ENCODE data around the gene ELFN2. TPM values are rescaled to one million over a fixed set of nuclear protein-coding genes. Genes with fewer than 3 reads are reported as not detected.
A peak's percentile ranks its signal among the peaks of the same experiment; 100 is the strongest.

Gene ELFN2
- total and polyA plus RNA-seq, 4 donors = 5.1 to 60.2 (median 34.6) TPM

- H3K4me3 ChIP-seq (ENCODE audit: low read depth, low read length) = no peak overlapping the region
- DNase-seq (ENCODE audit: low read depth in 4 of 6, low spot score in 6 of 6) = no peak
- WGBS (ENCODE audit: insufficient coverage) = 90% methylated on average over 4 of the region's 7 CpGs
- no peaks in the 10 kb centered on the region for H3K36me3 ChIP-seq (ENCODE audit: control insufficient read depth, insufficient read depth, low read length)
- H3K27ac ChIP-seq (ENCODE audit: low read depth, low read length) = no peak overlapping the region
- H3K4me1 ChIP-seq (ENCODE audit: control insufficient read depth, insufficient read depth, low read length) = peaks cover 30% of the 10 kb centered on the region
- no peaks in the 10 kb centered on the region for H3K27me3 ChIP-seq (ENCODE audit: control insufficient read depth, insufficient read depth, low read length)
- H3K9me3 ChIP-seq (ENCODE audit: control insufficient read depth, insufficient read depth, low read length) = no peaks in the 10 kb centered on the region
Measured at GRCh38 chr22:37443977-37444376, 16.7 kb upstream of the ELFN2 start.

DNA sequence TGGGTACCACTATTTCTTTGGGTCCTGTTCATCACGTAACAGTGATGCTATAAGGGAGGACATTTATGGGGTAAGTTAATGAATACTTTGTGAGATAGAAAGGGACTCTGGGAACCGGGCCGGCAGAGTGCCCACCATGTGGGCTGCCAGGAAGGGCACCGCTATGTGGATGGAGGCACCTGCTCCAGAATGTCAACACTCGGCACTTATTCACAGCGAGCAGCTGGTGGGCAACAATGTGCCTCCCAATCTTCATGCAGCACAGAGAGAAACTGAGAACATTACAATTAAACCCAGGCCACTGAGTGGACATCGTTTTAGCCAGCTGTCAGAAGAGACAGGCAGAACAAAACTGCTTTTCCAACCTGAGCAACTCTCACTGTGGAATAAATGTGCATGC lies 15.8 kb upstream of the ELFN2 start:
- H3K9me3 ChIP-seq (ENCODE audit: control insufficient read depth, insufficient read depth, low read length) = no peaks in the 10 kb centered on the region
- peak in 2 of 6 donors; percentile 60 to 63 for DNase-seq (ENCODE audit: low read depth in 4 of 6, low spot score in 6 of 6)
- peaks cover 21% of the 10 kb centered on the region for H3K4me1 ChIP-seq (ENCODE audit: control insufficient read depth, insufficient read depth, low read length)
- no peaks in the 10 kb centered on the region for H3K36me3 ChIP-seq (ENCODE audit: control insufficient read depth, insufficient read depth, low read length)
- peak overlapping the region; percentile 26 for H3K27ac ChIP-seq (ENCODE audit: low read depth, low read length)
- H3K27me3 ChIP-seq (ENCODE audit: control insufficient read depth, insufficient read depth, low read length) = no peaks in the 10 kb centered on the region
- H3K4me3 ChIP-seq (ENCODE audit: low read depth, low read length) = no peak overlapping the region
- 40% methylated on average over 6 of the region's 7 CpGs for WGBS (ENCODE audit: insufficient coverage)

DNA sequence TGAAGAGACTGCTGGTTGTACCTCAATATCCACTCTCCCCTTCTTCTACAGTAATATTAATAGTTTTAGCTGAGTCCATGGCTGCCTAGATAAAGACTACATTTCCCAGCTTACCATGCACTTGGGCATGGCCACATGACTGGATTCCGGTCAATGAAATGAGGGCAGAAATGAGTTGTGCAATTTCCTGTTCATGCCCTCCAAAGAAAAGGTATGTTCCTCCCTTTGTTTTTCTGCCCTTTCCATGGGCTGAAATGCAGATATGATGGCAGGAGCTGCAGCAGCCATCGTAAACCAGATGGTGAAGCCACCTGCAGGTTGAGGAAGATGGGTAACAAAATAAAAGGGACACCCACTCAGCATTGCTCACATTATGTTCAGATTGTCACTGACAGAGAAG lies 15.3 kb upstream of the ELFN2 start:
- 75% methylated on average over 2 of the region's 2 CpGs for WGBS (ENCODE audit: insufficient coverage)
- Histone ChIP-seq H3K27me3 (ENCODE audit: control insufficient read depth, insufficient read depth, low read length) (no peaks in the 10 kb centered on the region), H3K36me3 (ENCODE audit: control insufficient read depth, insufficient read depth, low read length) (no peaks in the 10 kb centered on the region), H3K27ac (ENCODE audit: low read depth, low read length) (peak overlapping the region; percentile 26), H3K9me3 (ENCODE audit: control insufficient read depth, insufficient read depth, low read length) (no peaks in the 10 kb centered on the region), H3K4me1 (ENCODE audit: control insufficient read depth, insufficient read depth, low read length) (peaks cover 16% of the 10 kb centered on the region), H3K4me3 (ENCODE audit: low read depth, low read length) (no peak overlapping the region)
- peak in 1 of 6 donors; percentile 69 for DNase-seq (ENCODE audit: low read depth in 4 of 6, low spot score in 6 of 6)

- H3K4me1 ChIP-seq (ENCODE audit: control insufficient read depth, insufficient read depth, low read length) = peaks cover 12% of the 10 kb centered on the region
- H3K9me3 ChIP-seq (ENCODE audit: control insufficient read depth, insufficient read depth, low read length) = no peaks in the 10 kb centered on the region
- no peaks in the 10 kb centered on the region for H3K36me3 ChIP-seq (ENCODE audit: control insufficient read depth, insufficient read depth, low read length)
- no peaks in the 10 kb centered on the region for H3K27me3 ChIP-seq (ENCODE audit: control insufficient read depth, insufficient read depth, low read length)
- WGBS (ENCODE audit: insufficient coverage) = 22% methylated on average over 8 of the region's 8 CpGs
- no peak for DNase-seq (ENCODE audit: low read depth in 4 of 6, low spot score in 6 of 6)
- no peak overlapping the region for H3K27ac ChIP-seq (ENCODE audit: low read depth, low read length)
- no peak overlapping the region for H3K4me3 ChIP-seq (ENCODE audit: low read depth, low read length)
Measured at GRCh38 chr22:37442135-37442534, 14.9 kb upstream of the ELFN2 start.

DNA sequence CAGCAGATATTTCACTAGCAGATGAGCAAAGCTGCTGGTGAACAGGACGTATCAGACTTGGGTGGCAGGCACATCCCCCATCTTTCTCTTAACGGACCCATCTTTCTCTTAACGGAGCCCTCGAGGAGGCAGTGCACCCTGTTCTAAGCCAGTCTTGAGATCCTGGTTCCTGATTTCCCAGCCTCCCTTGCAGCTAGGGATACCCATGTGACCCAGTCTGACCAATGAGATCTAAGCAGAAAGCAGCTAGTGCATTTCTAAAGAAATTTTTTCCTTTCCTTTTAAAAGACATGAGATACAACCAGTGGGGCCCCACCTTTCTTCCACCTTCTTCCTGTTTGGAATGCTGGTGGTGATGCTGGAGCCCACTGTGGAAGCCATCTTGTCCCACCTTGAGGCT lies 13.6 kb upstream of the ELFN2 start:
- Histone ChIP-seq H3K9me3 (ENCODE audit: control insufficient read depth, insufficient read depth, low read length) (no peaks in the 10 kb centered on the region), H3K4me1 (ENCODE audit: control insufficient read depth, insufficient read depth, low read length) (peaks cover 10% of the 10 kb centered on the region), H3K27ac (ENCODE audit: low read depth, low read length) (no peak overlapping the region), H3K27me3 (ENCODE audit: control insufficient read depth, insufficient read depth, low read length) (no peaks in the 10 kb centered on the region), H3K4me3 (ENCODE audit: low read depth, low read length) (no peak overlapping the region), H3K36me3 (ENCODE audit: control insufficient read depth, insufficient read depth, low read length) (no peaks in the 10 kb centered on the region)
- DNase-seq (ENCODE audit: low read depth in 4 of 6, low spot score in 6 of 6) = no peak
- WGBS (ENCODE audit: insufficient coverage) = 84% methylated on average over 4 of the region's 4 CpGs

DNA sequence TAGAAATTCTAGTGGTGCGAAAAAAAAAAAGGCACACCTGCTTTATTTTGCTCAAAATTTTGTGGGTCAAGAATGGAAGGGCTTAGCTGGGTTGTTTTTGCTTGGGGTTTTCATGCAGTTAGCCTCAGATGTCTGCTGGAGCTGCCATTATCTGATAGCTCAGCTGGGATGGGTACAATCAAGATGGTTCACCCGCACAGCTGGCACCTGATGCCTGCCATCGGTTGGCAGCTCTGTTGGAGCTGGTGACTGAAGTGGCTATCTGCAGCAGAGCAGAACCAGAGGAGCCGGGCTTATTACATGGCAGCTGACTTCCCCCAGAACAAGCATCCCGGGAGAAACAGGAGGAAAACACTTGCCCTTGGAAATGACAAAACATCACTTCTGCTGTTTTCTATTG lies 12.1 kb upstream of the ELFN2 start:
- Histone ChIP-seq H3K4me1 (ENCODE audit: control insufficient read depth, insufficient read depth, low read length) (peaks cover 10% of the 10 kb centered on the region), H3K4me3 (ENCODE audit: low read depth, low read length) (no peak overlapping the region), H3K9me3 (ENCODE audit: control insufficient read depth, insufficient read depth, low read length) (no peaks in the 10 kb centered on the region), H3K27ac (ENCODE audit: low read depth, low read length) (no peak overlapping the region), H3K27me3 (ENCODE audit: control insufficient read depth, insufficient read depth, low read length) (no peaks in the 10 kb centered on the region), H3K36me3 (ENCODE audit: control insufficient read depth, insufficient read depth, low read length) (no peaks in the 10 kb centered on the region)
- WGBS (ENCODE audit: insufficient coverage) = 54% methylated on average over 3 of the region's 5 CpGs
- peak in 1 of 6 donors; percentile 62 for DNase-seq (ENCODE audit: low read depth in 4 of 6, low spot score in 6 of 6)

DNA sequence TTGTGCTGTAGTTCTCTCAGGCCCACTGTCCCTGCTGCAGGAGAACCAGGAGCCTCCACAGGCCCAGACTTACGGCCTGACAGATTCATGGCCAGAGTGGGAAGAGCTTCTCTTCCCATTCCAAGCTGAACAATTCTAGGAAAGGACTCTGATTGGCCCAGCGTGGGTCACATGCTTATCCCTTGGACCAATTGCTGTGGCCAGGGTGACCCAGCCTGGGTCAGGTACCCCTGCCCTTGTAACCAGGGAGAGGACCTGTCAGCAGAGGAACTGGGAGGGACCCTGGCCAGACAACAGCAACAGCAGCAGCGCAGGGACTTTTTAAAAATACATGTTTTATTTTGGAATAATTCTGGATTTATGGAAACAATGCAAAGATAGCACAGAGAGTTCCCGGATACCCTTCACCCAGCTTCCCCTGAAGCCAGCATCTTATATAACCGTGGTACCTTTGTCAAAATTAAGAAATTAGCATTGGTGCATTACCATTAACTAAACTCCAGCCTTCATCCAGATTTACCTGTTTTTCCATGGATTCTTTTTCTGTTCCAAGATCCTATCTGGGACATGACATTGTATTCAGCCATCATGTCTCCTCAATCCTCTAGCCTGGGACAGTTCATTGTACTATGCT lies 8.8 kb upstream of the ELFN2 start:
- Histone ChIP-seq H3K4me1 (ENCODE audit: control insufficient read depth, insufficient read depth, low read length) (peaks cover 12% of the 10 kb centered on the region), H3K36me3 (ENCODE audit: control insufficient read depth, insufficient read depth, low read length) (no peaks in the 10 kb centered on the region), H3K27ac (ENCODE audit: low read depth, low read length) (no peak overlapping the region), H3K9me3 (ENCODE audit: control insufficient read depth, insufficient read depth, low read length) (no peaks in the 10 kb centered on the region), H3K4me3 (ENCODE audit: low read depth, low read length) (no peak overlapping the region), H3K27me3 (ENCODE audit: control insufficient read depth, insufficient read depth, low read length) (peaks cover 2% of the 10 kb centered on the region)
- whole genome bisulfite sequencing (ENCODE audit: insufficient coverage) = 94% methylated on average over 4 of the region's 5 CpGs
- no peak for DNase-seq (ENCODE audit: low read depth in 4 of 6, low spot score in 6 of 6)

DNA sequence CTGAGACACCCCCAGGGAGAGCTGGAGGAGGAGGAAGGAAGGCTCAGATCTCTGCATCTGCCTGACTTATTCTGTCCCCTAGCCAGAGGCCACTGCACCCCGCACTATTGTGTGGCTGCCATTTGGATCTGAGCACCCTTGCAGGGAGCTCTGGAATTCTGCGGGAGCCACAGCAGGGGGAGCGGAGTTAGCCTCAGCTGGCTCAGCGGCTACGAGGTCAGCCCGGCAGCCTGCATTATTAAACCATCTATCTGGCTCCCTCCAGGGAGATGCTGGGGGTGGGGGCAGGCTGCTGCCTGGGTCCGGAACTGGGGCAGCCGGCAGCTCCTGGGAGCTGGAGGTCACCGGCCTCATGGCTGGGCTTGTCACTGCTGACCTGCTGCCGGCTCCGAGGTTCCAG lies 6.5 kb upstream of the ELFN2 start:
- peaks cover 18% of the 10 kb centered on the region for H3K4me1 ChIP-seq (ENCODE audit: control insufficient read depth, insufficient read depth, low read length)
- peak in 1 of 6 donors; percentile 28 for DNase-seq (ENCODE audit: low read depth in 4 of 6, low spot score in 6 of 6)
- no peak overlapping the region for H3K27ac ChIP-seq (ENCODE audit: low read depth, low read length)
- no peak overlapping the region for H3K4me3 ChIP-seq (ENCODE audit: low read depth, low read length)
- H3K9me3 ChIP-seq (ENCODE audit: control insufficient read depth, insufficient read depth, low read length) = no peaks in the 10 kb centered on the region
- 12% methylated on average over 5 of the region's 11 CpGs for WGBS (ENCODE audit: insufficient coverage)
- H3K36me3 ChIP-seq (ENCODE audit: control insufficient read depth, insufficient read depth, low read length) = no peaks in the 10 kb centered on the region
- peaks cover 2% of the 10 kb centered on the region for H3K27me3 ChIP-seq (ENCODE audit: control insufficient read depth, insufficient read depth, low read length)

DNA sequence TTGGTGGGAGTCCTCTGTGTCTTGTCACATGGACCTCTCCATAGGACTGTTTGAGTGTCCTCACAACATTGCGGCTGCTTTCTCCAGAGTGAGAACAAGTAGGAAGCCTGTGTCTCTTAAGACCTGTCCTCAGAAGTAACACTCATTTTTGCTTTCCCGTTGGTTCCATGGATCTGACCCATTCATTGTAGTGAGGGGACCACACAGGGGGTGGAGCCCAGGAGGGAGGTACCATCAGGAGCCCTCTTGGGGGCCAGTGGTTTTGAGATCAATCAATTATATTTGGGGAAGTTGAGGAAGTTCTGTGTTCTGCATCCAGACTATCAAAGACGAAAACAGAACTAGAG lies 5.4 kb upstream of the ELFN2 start:
- H3K9me3 ChIP-seq (ENCODE audit: control insufficient read depth, insufficient read depth, low read length) = no peaks in the 10 kb centered on the region
- H3K4me3 ChIP-seq (ENCODE audit: low read depth, low read length) = no peak overlapping the region
- no peak for DNase-seq (ENCODE audit: low read depth in 4 of 6, low spot score in 6 of 6)
- no peaks in the 10 kb centered on the region for H3K36me3 ChIP-seq (ENCODE audit: control insufficient read depth, insufficient read depth, low read length)
- H3K4me1 ChIP-seq (ENCODE audit: control insufficient read depth, insufficient read depth, low read length) = peaks cover 29% of the 10 kb centered on the region
- H3K27me3 ChIP-seq (ENCODE audit: control insufficient read depth, insufficient read depth, low read length) = peaks cover 11% of the 10 kb centered on the region
- H3K27ac ChIP-seq (ENCODE audit: low read depth, low read length) = no peak overlapping the region
- 77% methylated on average over 3 of the region's 3 CpGs for WGBS (ENCODE audit: insufficient coverage)

DNA sequence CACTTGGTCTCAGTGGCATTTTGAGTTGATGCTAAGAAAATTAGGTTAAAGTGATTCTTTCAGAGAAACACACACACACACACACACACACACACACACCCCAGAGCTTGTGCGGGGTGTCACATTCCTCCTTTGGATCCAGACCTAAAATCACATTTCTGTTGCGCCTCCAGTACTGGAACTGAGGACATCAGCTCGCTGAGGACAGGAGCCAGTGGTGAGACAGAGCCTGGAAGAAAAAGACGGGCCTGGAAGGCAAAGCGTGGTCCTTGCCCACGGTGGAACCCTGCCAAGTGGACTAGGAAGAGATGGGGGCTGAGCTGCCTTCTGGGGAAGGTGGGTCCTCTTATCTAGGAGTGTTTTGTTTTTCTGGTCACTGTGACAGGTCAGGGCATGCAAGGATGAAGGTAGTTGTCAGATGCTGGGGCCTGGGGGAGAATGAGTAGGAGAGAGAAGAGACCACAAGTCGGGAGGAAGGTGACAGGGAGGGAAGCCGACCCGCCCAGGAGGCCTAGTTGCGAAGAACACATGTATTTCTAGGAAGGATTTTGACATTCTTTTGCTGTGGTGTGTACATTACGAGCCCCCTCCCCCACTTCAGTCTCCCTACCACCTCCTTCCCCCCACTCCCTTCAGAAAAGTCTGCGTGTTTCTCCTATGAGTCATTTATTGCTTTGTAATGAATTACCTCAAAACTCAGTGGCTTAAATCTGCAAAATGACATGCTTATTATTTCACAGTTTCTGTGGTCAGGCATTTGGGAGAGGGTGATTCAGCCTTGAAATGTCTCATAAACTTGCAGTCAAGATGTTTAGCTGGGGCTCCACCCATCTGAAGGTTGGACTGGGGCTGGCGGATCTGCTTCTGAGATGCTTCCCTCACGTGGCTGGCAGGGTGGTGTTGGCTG lies 4.8 kb upstream of the ELFN2 start:
- Histone ChIP-seq H3K4me1 (ENCODE audit: control insufficient read depth, insufficient read depth, low read length) (peaks cover 31% of the 10 kb centered on the region), H3K9me3 (ENCODE audit: control insufficient read depth, insufficient read depth, low read length) (no peaks in the 10 kb centered on the region), H3K27me3 (ENCODE audit: control insufficient read depth, insufficient read depth, low read length) (peaks cover 13% of the 10 kb centered on the region), H3K27ac (ENCODE audit: low read depth, low read length) (no peak overlapping the region), H3K4me3 (ENCODE audit: low read depth, low read length) (no peak overlapping the region), H3K36me3 (ENCODE audit: control insufficient read depth, insufficient read depth, low read length) (no peaks in the 10 kb centered on the region)
- 85% methylated on average over 8 of the region's 14 CpGs for WGBS (ENCODE audit: insufficient coverage)
- no peak for DNase-seq (ENCODE audit: low read depth in 4 of 6, low spot score in 6 of 6)

Measured in spinal cord (tissue), 10 donors.